OCI-LY7 (cell line): ENCODE results near the gene CNOT6. TPM values are rescaled to one million over a fixed set of nuclear protein-coding genes. Genes with fewer than 3 reads are reported as not detected.

Experiments
- BruUV-seq: library from RNA; stranded (reverse); fragments of 400-500 nt; replicated peaks from 2 replicates; lab custom pipeline; 2021; lab: Mats Ljungman, UMichigan
- CTCF ChIA-PET: fragments of 300-600 bp; sonication (Branson Sonifier 250); formaldehyde crosslinking; loops from one replicate; lab custom pipeline; 2022; ENCODE audit warnings: antibody characterized with exemption; ENCODE audit not compliant: unreplicated experiment; lab: Charles Lee
- POLR2A ChIA-PET: fragments of 300-600 bp; sonication (Branson Sonifier 250); formaldehyde crosslinking; loops from one replicate; lab custom pipeline; 2022; ENCODE audit warnings: antibody characterized with exemption; lab: Charles Lee
- DNase-seq: peaks from one replicate; pipeline ENCODE4 v3.0.0-alpha.2; 2015; ENCODE audit warnings: low spot score
- H2AFZ ChIP-seq: fragments of 200-600 bp; sonication (generic), shearing (Covaris generic); 2 replicates; pipeline ENCODE4 v1.6.1; 2014; ENCODE audit warnings: mild to moderate bottlenecking, antibody characterized with exemption, low read length, moderate library complexity
- H3K27ac ChIP-seq: fragments of 200-600 bp; sonication (generic); 2 replicates; pipeline ENCODE4 v1.5.1; 2014; ENCODE audit warnings: mixed run types, low read depth, mild to moderate bottlenecking, moderate library complexity, low read length, inconsistent platforms; ENCODE audit not compliant: poor library complexity, severe bottlenecking
- H3K36me3 ChIP-seq: fragments of 200-600 bp; sonication (generic); 2 replicates; pipeline ENCODE4 v1.6.1; 2014; ENCODE audit warnings: mild to moderate bottlenecking, antibody characterized with exemption, low read length, moderate library complexity, mixed read lengths; ENCODE audit not compliant: insufficient read depth
- H3K4me1 ChIP-seq: fragments of 200-600 bp; sonication (generic); 2 replicates; pipeline ENCODE4 v1.5.1; 2014; ENCODE audit warnings: mild to moderate bottlenecking, low read length; ENCODE audit not compliant: insufficient read depth, poor library complexity, severe bottlenecking
- H3K4me2 ChIP-seq: fragments of 200-600 bp; sonication (generic); 2 replicates; pipeline ENCODE4 v1.6.1; 2014; ENCODE audit warnings: mild to moderate bottlenecking, low read length
- H3K4me3 ChIP-seq: fragments of 200-600 bp; sonication (generic); 2 replicates; pipeline ENCODE4 v1.5.1; 2014; ENCODE audit warnings: mild to moderate bottlenecking, low read depth, low read length; ENCODE audit not compliant: poor library complexity, severe bottlenecking
- H3K79me2 ChIP-seq: fragments of 200-600 bp; sonication (generic); 2 replicates; pipeline ENCODE4 v1.6.1; 2016; ENCODE audit warnings: low read depth, mild to moderate bottlenecking, low read length, moderate library complexity, mixed read lengths; ENCODE audit not compliant: insufficient read depth
- H3K9me2 ChIP-seq: fragments of 200-600 bp; sonication (generic); 2 replicates; pipeline ENCODE4 v1.6.1; 2016; ENCODE audit warnings: mild to moderate bottlenecking, low read length, mixed read lengths; ENCODE audit not compliant: insufficient read depth
- H3K9me3 ChIP-seq: fragments of 200-600 bp; sonication (generic); 2 replicates; pipeline ENCODE4 v1.6.1; 2014; ENCODE audit warnings: mild to moderate bottlenecking, mixed run types, low read length, mixed read lengths
- H4K20me1 ChIP-seq: fragments of 200-600 bp; sonication (generic); 2 replicates; pipeline ENCODE4 v1.6.1; 2014; ENCODE audit warnings: mild to moderate bottlenecking, antibody characterized with exemption, low read length, moderate library complexity, mixed read lengths; ENCODE audit not compliant: insufficient read depth
- EZH2phosphoT487 ChIP-seq: fragments of 200-600 bp; sonication (generic); IDR thresholded peaks from 2 replicates; pipeline ENCODE4 v1.6.1; 2018; ENCODE audit warnings: low read depth, borderline replicate concordance, mild to moderate bottlenecking, mixed run types, antibody characterized with exemption, low read length, moderate library complexity, mixed read lengths
- intact Hi-C: fragments of 100-400 bp; cut with micrococcal nuclease; formaldehyde crosslinking; loops from one replicate; pipeline ENCODE4 v1.10.0; 2022; ENCODE audit not compliant: unreplicated experiment
- total RNA-seq, 2 experiments: library from RNA; depleted of rRNA in 1 of 2; stranded (reverse); fragments of >200 nt in 1 of 2; shearing (Covaris generic) in 1 of 2; gene quantifications; 2 replicates each; pipeline ENCODE4 v1.2.3, GENCODE V29; 2014 to 2022
- TF ChIP-seq, protein P1 (sequence below): fragments of 200-600 bp; sonication (generic); conservative IDR thresholded peaks from 2 replicates; pipeline ENCODE4 v1.5.1; 2014; ENCODE audit warnings: mild to moderate bottlenecking, antibody characterized with exemption, low read length, moderate library complexity, mixed read lengths

CNOT6 gene
- total RNA-seq, 2 experiments from 2014 or later = 9.4 to 30.1 TPM

- H3K27ac ChIP-seq = no peak overlapping the region
- BruUV-seq = no TSS peak
- H3K4me2 ChIP-seq = no peak overlapping the region
- ChIA-PET CTCF (no interaction called here), POLR2A (interaction anchor here (0.6 kb wide), 1 partner anchor 759 kb away, joined by 3 read pairs; no protein-coding TSS in a partner anchor)
- intact Hi-C loops = no loop called here
- no peaks in the 10 kb centered on the region for H3K79me2 ChIP-seq
- H2AFZ ChIP-seq = no peak overlapping the region
- DNase-seq = no peak
- H4K20me1 ChIP-seq = no peaks in the 10 kb centered on the region
- H3K36me3 ChIP-seq = no peaks in the 10 kb centered on the region
- H3K9me3 ChIP-seq = no peaks in the 10 kb centered on the region
- no peak for TF ChIP-seq EZH2phosphoT487
- TF ChIP-seq, protein P1, sequence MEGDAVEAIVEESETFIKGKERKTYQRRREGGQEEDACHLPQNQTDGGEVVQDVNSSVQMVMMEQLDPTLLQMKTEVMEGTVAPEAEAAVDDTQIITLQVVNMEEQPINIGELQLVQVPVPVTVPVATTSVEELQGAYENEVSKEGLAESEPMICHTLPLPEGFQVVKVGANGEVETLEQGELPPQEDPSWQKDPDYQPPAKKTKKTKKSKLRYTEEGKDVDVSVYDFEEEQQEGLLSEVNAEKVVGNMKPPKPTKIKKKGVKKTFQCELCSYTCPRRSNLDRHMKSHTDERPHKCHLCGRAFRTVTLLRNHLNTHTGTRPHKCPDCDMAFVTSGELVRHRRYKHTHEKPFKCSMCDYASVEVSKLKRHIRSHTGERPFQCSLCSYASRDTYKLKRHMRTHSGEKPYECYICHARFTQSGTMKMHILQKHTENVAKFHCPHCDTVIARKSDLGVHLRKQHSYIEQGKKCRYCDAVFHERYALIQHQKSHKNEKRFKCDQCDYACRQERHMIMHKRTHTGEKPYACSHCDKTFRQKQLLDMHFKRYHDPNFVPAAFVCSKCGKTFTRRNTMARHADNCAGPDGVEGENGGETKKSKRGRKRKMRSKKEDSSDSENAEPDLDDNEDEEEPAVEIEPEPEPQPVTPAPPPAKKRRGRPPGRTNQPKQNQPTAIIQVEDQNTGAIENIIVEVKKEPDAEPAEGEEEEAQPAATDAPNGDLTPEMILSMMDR = no peak
- H3K4me3 ChIP-seq = no peak overlapping the region
- no peaks in the 10 kb centered on the region for H3K4me1 ChIP-seq
- H3K9me2 ChIP-seq = no peaks in the 10 kb centered on the region
Observed at GRCh38 chr5:180467989-180468731, 26.0 kb upstream of the CNOT6 start.

DNA sequence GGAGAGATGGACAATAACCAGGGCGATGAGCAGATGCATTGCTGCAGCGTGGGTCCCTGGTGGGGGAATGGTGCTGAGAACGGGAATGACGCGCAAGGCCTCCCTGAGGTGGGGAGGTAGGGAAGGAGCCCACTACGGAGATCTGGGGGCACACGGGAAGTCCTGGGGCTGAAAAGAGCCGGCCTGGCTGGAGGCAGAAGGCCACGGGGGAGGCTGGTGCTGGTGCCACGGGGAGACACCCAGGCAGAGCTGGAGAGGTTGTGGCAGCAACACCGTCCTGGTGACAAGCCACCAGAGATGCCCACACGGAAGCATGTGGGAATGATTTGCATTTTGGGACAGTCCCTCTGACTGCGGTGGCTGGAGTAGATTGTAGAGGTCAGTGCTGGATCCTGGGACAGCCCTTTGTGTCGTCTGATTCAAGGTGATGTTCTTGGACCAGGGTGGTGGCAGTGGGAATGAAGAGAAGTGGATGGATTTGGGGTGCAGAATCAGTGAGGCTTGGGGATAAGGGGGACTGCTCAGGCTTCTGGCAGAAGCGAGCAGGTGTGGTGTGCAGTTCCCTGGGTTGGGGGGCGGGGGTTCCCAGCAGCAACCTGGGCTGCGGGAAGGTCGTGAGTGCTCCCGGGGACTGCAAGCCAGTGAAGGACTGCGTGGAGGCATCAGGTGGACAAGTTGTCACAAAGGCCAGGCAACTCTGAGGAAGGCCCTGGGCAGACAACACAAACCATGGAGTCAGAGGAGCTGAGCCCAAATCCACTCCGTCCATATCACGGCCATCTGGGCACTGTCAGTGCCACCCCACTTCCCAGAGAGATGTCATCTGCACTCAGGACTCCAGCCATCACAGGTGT is 25.2 kb upstream of the CNOT6 start:
- POLR2A ChIA-PET = no interaction called here
- BruUV-seq = no TSS peak
- no peaks in the 10 kb centered on the region for H3K9me3 ChIP-seq

More for the DNA sequence above, 25.2 kb upstream of the CNOT6 start:
- no peak for TF ChIP-seq EZH2phosphoT487
- TF ChIP-seq, protein P1 = no peak
- no peak for DNase-seq
- no peaks in the 10 kb centered on the region for H3K36me3 ChIP-seq
- CTCF ChIA-PET = no interaction called here
- H3K27ac ChIP-seq = no peak overlapping the region
- H3K4me2 ChIP-seq = no peak overlapping the region
- no peak overlapping the region for H2AFZ ChIP-seq
- H3K9me2 ChIP-seq = no peaks in the 10 kb centered on the region
- no peaks in the 10 kb centered on the region for H4K20me1 ChIP-seq
- no peaks in the 10 kb centered on the region for H3K4me1 ChIP-seq
- intact Hi-C loops = no loop called here
- H3K4me3 ChIP-seq = no peak overlapping the region
- H3K79me2 ChIP-seq = no peaks in the 10 kb centered on the region
